ENCODE results near the gene CLSTN2. TPM values are rescaled to one million over a fixed set of nuclear protein-coding genes. Genes with fewer than 3 reads are reported as not detected.
A peak's percentile ranks its signal among the peaks of the same experiment; 100 is the strongest.

Gene CLSTN2
- total and polyA plus RNA-seq, 12 donors, result 0.67 to 17.8 (median 5.3) TPM

GRCh38 chr3:140586311-140586710 lies 651.3 kb downstream of the CLSTN2 start:
- DNase-seq, result no peak
- no peak for TF ChIP-seq POLR2A (IDR thresholded peaks at IDR 0.05)
- no peak for TF ChIP-seq CTCF (IDR thresholded peaks at IDR 0.05)
- H3K4me1 ChIP-seq (replicated peaks in 1 of 2), result no peaks in the 10 kb centered on the region
- H3K36me3 ChIP-seq (replicated peaks in 1 of 2), result no peaks in the 10 kb centered on the region
- H3K4me3 ChIP-seq, result no peak overlapping the region
- intact Hi-C loops (cut with DNase I), result no loop called here
- no peaks in the 10 kb centered on the region for H3K27me3 ChIP-seq
- 80 to 91% (median 87%) methylated on average over 3 to 4 of the region's 4 CpGs for WGBS, 4 donors
- H3K27ac ChIP-seq, result no peak overlapping the region
- no peaks in the 10 kb centered on the region for H3K9me3 ChIP-seq (replicated peaks in 1 of 3)

- Histone ChIP-seq H3K4me3 (no peak overlapping the region), H3K4me1 (replicated peaks in 1 of 2) (no peaks in the 10 kb centered on the region), H3K9me3 (replicated peaks in 1 of 3) (no peaks in the 10 kb centered on the region), H3K36me3 (replicated peaks in 1 of 2) (no peaks in the 10 kb centered on the region), H3K27me3 (no peaks in the 10 kb centered on the region), H3K27ac (no peak overlapping the region)
- TF ChIP-seq CTCF (IDR thresholded peaks at IDR 0.05), result no peak
- TF ChIP-seq POLR2A (IDR thresholded peaks at IDR 0.05), result no peak
- 42 to 54% (median 48%) methylated on average over 3 of the region's 3 CpGs for WGBS, 4 donors
- DNase-seq, result no peak
- intact Hi-C loops (cut with DNase I), result no loop called here
Observed at GRCh38 chr3:140588558-140588957, 653.6 kb downstream of the CLSTN2 start.

- intact Hi-C loops (cut with DNase I), result no loop called here
- H3K4me1 ChIP-seq (replicated peaks in 1 of 2), result peaks cover 0 to 9% of the 10 kb centered on the region in 2 donors
- DNase-seq, result no peak
- no peaks in the 10 kb centered on the region for H3K36me3 ChIP-seq (replicated peaks in 1 of 2)
- no peak overlapping the region for H3K27ac ChIP-seq
- H3K27me3 ChIP-seq, result no peaks in the 10 kb centered on the region
- H3K9me3 ChIP-seq (replicated peaks in 1 of 3), result no peaks in the 10 kb centered on the region
- TF ChIP-seq POLR2A (IDR thresholded peaks at IDR 0.05) (no peak), CTCF (IDR thresholded peaks at IDR 0.05) (no peak)
- H3K4me3 ChIP-seq, result no peak overlapping the region
- 78 to 89% (median 84%) methylated on average over 3 of the region's 3 CpGs for WGBS, 4 donors
Observed at GRCh38 chr3:140593766-140594165, 658.8 kb downstream of the CLSTN2 start.

- TF ChIP-seq CTCF (IDR thresholded peaks at IDR 0.05), result no peak
- no peak for TF ChIP-seq POLR2A (IDR thresholded peaks at IDR 0.05)
- WGBS, 4 donors, result 46 to 55% (median 52%) methylated on average over 2 of the region's 2 CpGs
- Histone ChIP-seq H3K9me3 (replicated peaks in 1 of 3) (no peaks in the 10 kb centered on the region), H3K27ac (peak overlapping the region in 2 of 5 donors; percentile 6 to 67), H3K27me3 (no peaks in the 10 kb centered on the region), H3K4me3 (no peak overlapping the region), H3K4me1 (replicated peaks in 1 of 2) (peaks cover 0 to 9% of the 10 kb centered on the region in 2 donors), H3K36me3 (replicated peaks in 1 of 2) (no peaks in the 10 kb centered on the region)
- DNase-seq, result peak in 3 of 7 donors; percentile 22 to 31 (median 22)
- intact Hi-C loops (cut with DNase I), result no loop called here
Observed at GRCh38 chr3:140595295-140595694, 660.3 kb downstream of the CLSTN2 start.
